ENCODE data around the gene GPR61.

The GPR61 gene

GRCh38 chr1:109573785-109574184 lies 34.1 kb downstream of the GPR61 start:
- DNase-seq = peak; percentile 1

DNA sequence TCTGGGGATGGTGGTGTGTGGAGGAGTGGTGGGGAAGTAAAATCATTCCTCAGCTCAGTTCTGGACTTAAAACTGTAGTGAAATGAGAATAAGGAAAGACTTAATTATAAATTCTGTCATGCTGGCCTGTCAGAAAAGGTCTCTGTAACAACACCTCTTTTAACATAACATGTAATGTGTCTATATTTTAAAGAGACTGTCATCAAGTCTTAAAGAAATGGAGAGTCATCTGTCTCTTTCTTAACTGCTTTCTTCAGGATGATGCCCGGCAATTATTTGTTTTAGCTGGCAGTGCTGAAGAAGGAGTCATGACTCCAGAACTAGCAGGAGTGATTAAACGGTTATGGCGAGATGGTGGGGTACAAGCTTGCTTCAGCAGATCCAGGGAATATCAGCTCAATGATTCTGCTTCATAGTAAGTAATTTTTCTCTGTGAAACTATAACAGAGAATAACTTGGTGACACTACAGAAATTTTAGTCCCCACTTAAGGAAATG lies 39.3 kb downstream of the GPR61 start:
- no peak for DNase-seq

- DNase-seq = no peak
Measured at GRCh38 chr1:109579491-109579890, 39.8 kb downstream of the GPR61 start.

- no peak for DNase-seq
Measured at GRCh38 chr1:109582021-109582420, 42.3 kb downstream of the GPR61 start.

DNA sequence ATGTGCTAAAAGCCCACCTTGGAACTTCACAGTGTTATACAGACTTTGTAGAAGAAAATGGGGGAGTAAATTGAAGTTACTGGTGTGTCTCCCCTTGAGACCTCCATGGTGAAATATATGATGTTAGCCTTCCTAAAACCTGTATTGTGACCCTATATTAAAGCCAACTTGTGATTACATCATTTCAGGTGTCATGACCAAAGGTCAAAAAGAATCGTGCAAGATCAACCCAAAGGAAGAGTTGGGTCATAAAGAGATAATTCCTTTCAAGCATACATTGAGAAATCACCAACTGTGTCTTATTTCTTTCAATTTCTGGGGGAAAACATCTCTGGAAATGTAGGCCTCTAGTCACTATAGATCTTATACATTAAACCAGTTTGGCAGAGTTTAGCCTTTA lies 45.1 kb downstream of the GPR61 start:
- DNase-seq = no peak

GRCh38 chr1:109586055-109586454 lies 46.4 kb downstream of the GPR61 start:
- no peak for DNase-seq

DNA sequence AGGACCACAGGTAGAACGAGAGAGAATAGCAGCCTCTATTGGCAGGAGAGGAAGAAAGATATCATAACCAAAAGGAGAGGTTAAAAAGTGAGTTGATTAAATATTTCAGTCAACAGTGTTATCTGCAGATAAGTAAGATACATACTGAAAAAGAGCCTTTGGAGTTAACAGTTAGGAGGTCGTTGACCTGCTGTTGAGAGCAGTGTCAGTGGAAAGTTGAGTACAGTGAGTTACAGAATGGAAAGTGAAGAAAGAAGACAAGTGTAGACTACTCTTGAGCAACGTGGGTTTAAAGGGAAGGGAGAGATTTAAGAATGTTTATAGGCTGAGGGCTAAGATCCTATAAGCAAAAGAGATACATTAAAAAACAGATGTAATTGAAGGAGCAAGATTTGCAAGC lies 49.5 kb downstream of the GPR61 start:
- no peak for DNase-seq

GRCh38 chr1:109589679-109590078 lies 50.0 kb downstream of the GPR61 start:
- no peak for DNase-seq

- no peak for DNase-seq
Measured at GRCh38 chr1:109592916-109593315, 53.2 kb downstream of the GPR61 start.

GRCh38 chr1:109595531-109595930 lies 55.9 kb downstream of the GPR61 start:
- DNase-seq = no peak
